ENCODE measurements around the gene TAOK2.

- no peak for TF ChIP-seq CTCF (IDR thresholded peaks at IDR 0.05 in 2 of 3, conservative IDR thresholded peaks at IDR 0.05 in 1 of 3; ENCODE audit: borderline replicate concordance in 1 of 3, insufficient read depth in 1 of 3, low read depth in 2 of 3, low read length in 2 of 3)
- TF ChIP-seq POLR2A (IDR thresholded peaks at IDR 0.05; ENCODE audit: borderline replicate concordance, extremely low read depth, insufficient read depth, insufficient read length) = peak; percentile 53
- no peak for TF ChIP-seq REST (IDR thresholded peaks at IDR 0.05; ENCODE audit: low read depth)
- no peak for TF ChIP-seq RAD21 (IDR thresholded peaks at IDR 0.05; ENCODE audit: low read depth)
- no peak for TF ChIP-seq EZH2 (IDR thresholded peaks at IDR 0.05)
- TF ChIP-seq ELF1 (IDR thresholded peaks at IDR 0.05; ENCODE audit: borderline replicate concordance, low read depth) = no peak
- no peak for TF ChIP-seq JUND (IDR thresholded peaks at IDR 0.05)
- TF ChIP-seq CBX3 (IDR thresholded peaks at IDR 0.05; ENCODE audit: low read depth) = no peak; the same call in 1 of the 2 replicates
These were observed 21.7 kb downstream of the TAOK2 start, which contains the start of gene HIRIP3 for GRCh38 chr16:29995324-29995910.
